OCI-LY3 (cell line): ENCODE results near the gene NQO1.

Experiments used
- H2AFZ ChIP-seq: fragments of 200-600, 300-600 bp; shearing (Covaris generic); 2 replicates; pipeline ENCODE4 v1.6.0; 2014; ENCODE audit warnings: antibody characterized with exemption, low read depth, low read length
- H3K27ac ChIP-seq: fragments of 200-600, 300-600 bp; sonication (generic); 2 replicates; pipeline ENCODE4 v1.5.1; 2014; ENCODE audit warnings: mild to moderate bottlenecking, low read length, moderate library complexity, mixed read lengths
- H3K27me3 ChIP-seq: fragments of 200-600, 300-600 bp; sonication (generic); 2 replicates; pipeline ENCODE4 v1.6.1; 2014; ENCODE audit warnings: low read depth, low read length, mixed read lengths
- H3K36me3 ChIP-seq: fragments of 200-600, 300-600 bp; sonication (generic); replicated peaks from 2 replicates; pipeline ENCODE3; 2014; ENCODE audit warnings: low read depth, low read length, mixed read lengths
- H3K4me1 ChIP-seq: fragments of 300-600, 200-600 bp; sonication (generic); 2 replicates; pipeline ENCODE4 v1.6.1; 2014; ENCODE audit warnings: low read length, mixed read lengths
- H3K4me2 ChIP-seq: fragments of 200-600, 300-600 bp; sonication (generic); 2 replicates; pipeline ENCODE4 v1.6.1; 2014; ENCODE audit warnings: low read length, mixed read lengths
- H3K4me3 ChIP-seq: fragments of 300-600, 200-600 bp; sonication (generic); 2 replicates; pipeline ENCODE4 v1.5.1; 2014; ENCODE audit warnings: antibody characterized with exemption, mild to moderate bottlenecking, low read length, moderate library complexity
- H3K79me2 ChIP-seq: fragments of 300-600, 200-600 bp; shearing (Covaris generic); 2 replicates; pipeline ENCODE4 v1.6.1; 2014; ENCODE audit warnings: mild to moderate bottlenecking, low read length, mixed read lengths
- H3K9ac ChIP-seq: fragments of 300-600, 200-600 bp; shearing (Covaris generic); 2 replicates; pipeline ENCODE4 v1.6.0; 2014; ENCODE audit warnings: mild to moderate bottlenecking, low read length, moderate library complexity
- H3K9me3 ChIP-seq: fragments of 200-600, 300-600 bp; shearing (Covaris generic); 2 replicates; pipeline ENCODE4 v1.6.1; 2014; ENCODE audit warnings: low read length, mixed read lengths; ENCODE audit not compliant: insufficient read depth
- H4K20me1 ChIP-seq: fragments of 200-600, 300-600 bp; sonication (generic); 2 replicates; pipeline ENCODE4 v1.6.1; 2016; ENCODE audit warnings: low read length, mixed read lengths; ENCODE audit not compliant: insufficient read depth
- CTCF ChIP-seq: fragments of 200-600, 300-600 bp; sonication (generic); IDR thresholded peaks from 2 replicates; pipeline ENCODE4 v1.5.1; 2014; ENCODE audit warnings: antibody characterized with exemption, low read length, low read depth
- EZH2phosphoT487 ChIP-seq: fragments of 200-600 bp; shearing (Covaris generic); IDR thresholded peaks from 2 replicates; pipeline ENCODE4 v1.6.1; 2018; ENCODE audit warnings: antibody characterized with exemption, mixed run types, low read depth

Gene NQO1

DNA sequence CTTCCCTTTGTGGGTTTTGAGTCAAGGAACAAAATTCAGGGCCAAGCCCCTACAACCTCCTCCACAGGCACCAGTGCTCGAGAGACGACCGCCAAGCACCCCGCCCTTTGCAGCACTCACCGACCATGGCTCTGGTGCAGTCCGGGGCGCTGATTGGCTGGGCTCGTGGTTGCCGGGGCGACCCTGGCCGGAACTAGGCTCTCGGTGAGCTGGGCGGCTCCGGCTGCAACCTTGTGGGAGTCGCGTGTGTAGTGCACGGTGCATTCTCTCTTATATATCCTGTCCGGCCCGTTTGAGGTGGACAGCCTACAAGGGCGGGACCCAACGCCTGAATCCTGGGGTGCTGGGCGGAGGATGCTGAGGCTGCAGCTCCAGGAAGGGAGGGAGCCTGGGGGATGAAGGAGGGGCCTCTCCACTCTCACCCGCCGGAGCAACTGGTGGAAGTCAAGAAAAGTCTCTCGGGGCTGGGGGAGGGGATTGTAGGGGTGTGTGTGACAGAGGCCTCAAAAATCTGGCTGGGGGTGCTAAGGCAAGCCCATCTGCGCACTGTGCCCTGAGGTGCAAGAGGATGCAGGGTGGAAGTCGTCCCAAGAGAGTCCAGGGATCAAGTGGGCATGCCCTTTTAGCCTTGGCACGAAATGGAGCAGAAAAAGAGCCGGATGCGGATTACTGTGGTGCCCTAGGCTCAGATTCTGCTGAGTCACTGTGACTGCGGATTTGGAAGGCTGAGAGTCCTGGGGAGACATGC, at the start of gene NQO1:
TSS of gene NQO1 (minus strand) at position 248 of the 748 bp plus-strand sequence. CDS start at position 127, 121 bp downstream.
- H2AFZ ChIP-seq: peak within 1 kb of the TSS; percentile 99
- H3K79me2 ChIP-seq: no peaks in the 10 kb centered on the region
- TF ChIP-seq EZH2phosphoT487 (no peak), CTCF (no peak)

DNA sequence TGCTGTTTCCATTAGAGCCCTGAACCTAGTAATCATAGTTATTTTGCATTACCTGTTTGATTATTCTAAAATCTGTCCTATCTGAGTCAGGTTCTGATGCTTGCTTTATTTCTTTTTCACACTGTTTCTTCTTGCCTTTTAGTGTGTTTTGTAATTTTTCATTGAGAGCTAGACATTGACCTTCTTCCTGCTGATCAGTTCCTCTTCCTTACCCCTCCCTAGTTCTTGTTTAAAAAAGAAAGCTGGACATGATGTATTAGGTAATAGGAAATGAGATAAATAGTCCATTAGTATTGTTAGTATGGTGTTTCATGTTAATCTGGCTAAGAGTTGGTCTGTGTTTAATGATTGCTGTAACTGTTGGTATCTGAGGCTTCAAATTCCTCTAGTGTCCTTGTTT, 49.2 kb upstream of the NQO1 start:
- Histone ChIP-seq H3K4me3 (no peak overlapping the region), H3K27me3 (no peaks in the 10 kb centered on the region), H3K79me2 (peaks cover 27% of the 10 kb centered on the region), H3K27ac (no peak overlapping the region), H2AFZ (no peak overlapping the region), H3K9ac (no peak overlapping the region), H3K9me3 (peaks cover 11% of the 10 kb centered on the region; the same call in 1 of the 2 replicates), H3K4me2 (no peak overlapping the region), H3K4me1 (peaks cover 32% of the 10 kb centered on the region), H3K36me3 (peaks cover 19% of the 10 kb centered on the region), H4K20me1 (no peaks in the 10 kb centered on the region)
- TF ChIP-seq CTCF (no peak), EZH2phosphoT487 (no peak)

More for the DNA sequence above, at the start of gene NQO1:
- H3K9me3 ChIP-seq: no peaks in the 10 kb centered on the region
- no peaks in the 10 kb centered on the region for H3K27me3 ChIP-seq
- H4K20me1 ChIP-seq: no peaks in the 10 kb centered on the region
- peak within 1 kb of the TSS; percentile 68 for H3K9ac ChIP-seq
- H3K36me3 ChIP-seq: no peaks in the 10 kb centered on the region
- H3K4me3 ChIP-seq: peak within 1 kb of the TSS; percentile 77
- H3K4me1 ChIP-seq: peaks cover 11% of the 10 kb centered on the region
- peak within 1 kb of the TSS; percentile 9; the same call in 1 of the 2 replicates for H3K27ac ChIP-seq
- peak within 1 kb of the TSS; percentile 97 for H3K4me2 ChIP-seq

GRCh38 chr16:69773260-69773947, 47.0 kb upstream of the NQO1 start:
- peaks cover 44% of the 10 kb centered on the region for H3K79me2 ChIP-seq

More at GRCh38 chr16:69773260-69773947, 47.0 kb upstream of the NQO1 start:
- no peak overlapping the region for H2AFZ ChIP-seq
- no peak overlapping the region for H3K4me3 ChIP-seq
- TF ChIP-seq EZH2phosphoT487 (no peak), CTCF (no peak)
- peaks cover 45% of the 10 kb centered on the region for H3K4me1 ChIP-seq
- H3K9me3 ChIP-seq: peaks cover 11% of the 10 kb centered on the region; the same call in 1 of the 2 replicates
- 0 out of 2 replicates have a peak overlapping the region, but pooled peaks have one; percentile 1 for H3K4me2 ChIP-seq
- H4K20me1 ChIP-seq: no peaks in the 10 kb centered on the region; the same call in 1 of the 2 replicates
- no peak overlapping the region for H3K27ac ChIP-seq
- H3K36me3 ChIP-seq: peaks cover 18% of the 10 kb centered on the region
- H3K27me3 ChIP-seq: no peaks in the 10 kb centered on the region
- H3K9ac ChIP-seq: no peak overlapping the region
